ENCODE measurements around the gene CA9. TPM values are rescaled to one million over a fixed set of nuclear protein-coding genes. Genes with fewer than 3 reads are reported as not detected.

Gene CA9
- total and polyA plus RNA-seq, 8 donors = 1.2 to 670 (median 200) TPM

- TF ChIP-seq, protein P1, sequence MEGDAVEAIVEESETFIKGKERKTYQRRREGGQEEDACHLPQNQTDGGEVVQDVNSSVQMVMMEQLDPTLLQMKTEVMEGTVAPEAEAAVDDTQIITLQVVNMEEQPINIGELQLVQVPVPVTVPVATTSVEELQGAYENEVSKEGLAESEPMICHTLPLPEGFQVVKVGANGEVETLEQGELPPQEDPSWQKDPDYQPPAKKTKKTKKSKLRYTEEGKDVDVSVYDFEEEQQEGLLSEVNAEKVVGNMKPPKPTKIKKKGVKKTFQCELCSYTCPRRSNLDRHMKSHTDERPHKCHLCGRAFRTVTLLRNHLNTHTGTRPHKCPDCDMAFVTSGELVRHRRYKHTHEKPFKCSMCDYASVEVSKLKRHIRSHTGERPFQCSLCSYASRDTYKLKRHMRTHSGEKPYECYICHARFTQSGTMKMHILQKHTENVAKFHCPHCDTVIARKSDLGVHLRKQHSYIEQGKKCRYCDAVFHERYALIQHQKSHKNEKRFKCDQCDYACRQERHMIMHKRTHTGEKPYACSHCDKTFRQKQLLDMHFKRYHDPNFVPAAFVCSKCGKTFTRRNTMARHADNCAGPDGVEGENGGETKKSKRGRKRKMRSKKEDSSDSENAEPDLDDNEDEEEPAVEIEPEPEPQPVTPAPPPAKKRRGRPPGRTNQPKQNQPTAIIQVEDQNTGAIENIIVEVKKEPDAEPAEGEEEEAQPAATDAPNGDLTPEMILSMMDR (IDR thresholded peaks at IDR 0.05) = no peak
- no peak for DNase-seq
- Histone ChIP-seq H3K27me3 (no peaks in the 10 kb centered on the region), H3K4me3 (peak overlapping the region; percentile 65 to 75 (median 70)), H3K9me3 (no peaks in the 10 kb centered on the region), H3K36me3 (peaks cover 27 to 52% (median 38%) of the 10 kb centered on the region in 4 donors), H3K27ac (peak overlapping the region in 4 of 5 donors; percentile 92 to 97 (median 96)), H3K4me1 (peaks cover 6 to 80% (median 62%) of the 10 kb centered on the region in 4 donors)
- intact Hi-C loops (cut with DNase I; ENCODE audit: low total_unique reads) = no loop called here
- WGBS, 5 donors = 67 to 87% (median 80%) methylated on average over 1 to 2 of the region's 2 CpGs
Measured at GRCh38 chr9:35687972-35688557, 14.3 kb downstream of the CA9 start.

GRCh38 chr9:35688558-35689541 is 15.1 kb downstream of the CA9 start:
- Histone ChIP-seq H3K27me3 (no peaks in the 10 kb centered on the region), H3K36me3 (peaks cover 19 to 44% (median 31%) of the 10 kb centered on the region in 4 donors), H3K4me1 (peaks cover 6 to 74% (median 57%) of the 10 kb centered on the region in 4 donors), H3K9me3 (no peaks in the 10 kb centered on the region), H3K4me3 (peak overlapping the region; percentile 65 to 75 (median 70)), H3K27ac (peak overlapping the region; percentile 92 to 97 (median 95))
- TF ChIP-seq POLR2AphosphoS5 (IDR thresholded peaks at IDR 0.05) (no peak), POLR2A (IDR thresholded peaks at IDR 0.05) (no peak), EP300 (IDR thresholded peaks at IDR 0.05) (no peak)
- TF ChIP-seq, protein P1 (IDR thresholded peaks at IDR 0.05) = no peak
- peak in 1 of 2 donors; percentile 41 for DNase-seq
- WGBS, 5 donors = 45 to 75% (median 68%) methylated on average over 12 of the region's 12 CpGs
- intact Hi-C loops (cut with DNase I; ENCODE audit: low total_unique reads) = no loop called here

DNA sequence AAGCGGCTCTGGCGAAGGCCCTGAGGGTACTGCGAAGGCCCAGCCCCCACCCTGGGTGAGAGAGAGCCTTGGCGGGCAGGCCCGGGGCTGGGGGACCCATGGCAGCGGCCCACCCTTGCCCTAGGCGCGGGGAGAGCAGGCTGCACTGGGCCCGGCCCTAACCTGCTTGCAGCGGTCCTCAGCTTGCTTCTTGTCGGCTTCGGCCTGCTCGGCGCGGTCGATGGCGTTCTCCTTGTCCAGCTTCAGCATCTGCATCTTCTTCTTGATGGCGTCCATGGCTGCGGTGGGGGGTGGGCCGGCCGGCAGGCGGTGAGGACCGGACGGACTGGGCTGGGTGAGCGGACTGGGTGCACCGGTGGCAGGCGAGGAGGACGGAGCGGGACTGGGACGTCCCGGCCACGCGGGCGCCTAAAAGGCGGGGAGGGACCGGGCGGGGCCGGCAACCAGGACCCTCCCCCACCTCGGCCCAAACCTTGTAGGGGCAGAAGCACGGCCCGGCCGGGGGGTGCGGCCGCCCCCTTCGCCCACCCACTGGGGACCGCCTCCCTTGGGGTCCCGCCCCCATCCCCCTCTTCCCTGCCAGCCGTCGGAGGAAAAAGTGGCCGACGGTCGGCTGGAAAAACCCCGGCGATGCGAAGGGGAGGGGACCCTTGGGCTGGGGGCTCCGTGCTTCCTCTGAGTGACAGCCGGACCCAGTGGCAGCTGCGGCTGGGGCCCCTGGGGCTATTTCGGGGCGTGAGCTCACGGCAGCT is 16.0 kb downstream of the CA9 start, which contains the start of gene TPM2:
Gene TPM2, minus strand, starts transcription at position 384 of the 752 bp plus-strand sequence. Its CDS starts 108 bp downstream, at position 276.
- intact Hi-C loops (cut with DNase I; ENCODE audit: low total_unique reads) = no loop called here
- WGBS, 5 donors = 16 to 25% (median 22%) methylated on average over 25 to 61 of the region's 61 CpGs
- Histone ChIP-seq H3K27ac (peak within 1 kb of the TSS; percentile 92 to 97 (median 95)), H3K27me3 (no peaks in the 10 kb centered on the region), H3K4me1 (peaks cover 8 to 76% (median 57%) of the 10 kb centered on the region in 4 donors), H3K4me3 (peak within 1 kb of the TSS; percentile 65 to 75 (median 70)), H3K36me3 (peaks cover 10 to 35% (median 22%) of the 10 kb centered on the region in 4 donors), H3K9me3 (no peaks in the 10 kb centered on the region)
- DNase-seq = peak; percentile 37 to 91
- TF ChIP-seq POLR2A (IDR thresholded peaks at IDR 0.05) (no peak), EP300 (IDR thresholded peaks at IDR 0.05) (peak; percentile 4), POLR2AphosphoS5 (IDR thresholded peaks at IDR 0.05) (peak; percentile 72 to 98 (median 90))
- TF ChIP-seq, protein P1 (IDR thresholded peaks at IDR 0.05) = no peak

DNA sequence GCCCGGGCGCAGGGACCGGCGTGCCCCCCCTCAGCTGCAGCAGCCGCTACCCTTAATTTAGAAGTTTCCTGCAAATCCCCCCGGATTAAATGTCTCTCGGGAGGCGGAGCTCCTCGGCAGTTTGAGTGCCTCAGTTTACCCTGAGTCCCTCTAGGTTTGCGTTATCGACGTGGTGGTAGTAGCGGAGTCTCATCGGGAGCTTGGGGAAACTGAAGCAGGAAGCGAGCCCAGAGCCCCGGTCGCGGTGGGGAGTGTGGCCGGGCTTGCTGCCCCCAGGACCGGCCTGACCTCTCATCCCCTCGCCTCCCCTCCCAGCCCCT is 16.5 kb downstream of the CA9 start:
- intact Hi-C loops (cut with DNase I; ENCODE audit: low total_unique reads) = no loop called here
- 0 to 5% (median 0%) methylated on average over 4 to 21 of the region's 21 CpGs for WGBS, 5 donors
- TF ChIP-seq EP300 (IDR thresholded peaks at IDR 0.05) (no peak), POLR2AphosphoS5 (IDR thresholded peaks at IDR 0.05) (no peak), POLR2A (IDR thresholded peaks at IDR 0.05) (no peak)
- TF ChIP-seq, protein P1 (IDR thresholded peaks at IDR 0.05) = no peak
- DNase-seq = no peak
- peaks cover 13 to 76% (median 59%) of the 10 kb centered on the region in 4 donors for H3K4me1 ChIP-seq
- peak overlapping the region; percentile 92 to 97 (median 95) for H3K27ac ChIP-seq
- H3K4me3 ChIP-seq = peak overlapping the region; percentile 65 to 75 (median 70)
- no peaks in the 10 kb centered on the region for H3K27me3 ChIP-seq
- peaks cover 5 to 30% (median 17%) of the 10 kb centered on the region in 4 donors for H3K36me3 ChIP-seq
- no peaks in the 10 kb centered on the region for H3K9me3 ChIP-seq
